ENCODE measurements around the gene GPR42.

GRCh38 chr19:35417713-35418534 lies 47.1 kb downstream of the GPR42 start:
- TF ChIP-seq, protein P1, sequence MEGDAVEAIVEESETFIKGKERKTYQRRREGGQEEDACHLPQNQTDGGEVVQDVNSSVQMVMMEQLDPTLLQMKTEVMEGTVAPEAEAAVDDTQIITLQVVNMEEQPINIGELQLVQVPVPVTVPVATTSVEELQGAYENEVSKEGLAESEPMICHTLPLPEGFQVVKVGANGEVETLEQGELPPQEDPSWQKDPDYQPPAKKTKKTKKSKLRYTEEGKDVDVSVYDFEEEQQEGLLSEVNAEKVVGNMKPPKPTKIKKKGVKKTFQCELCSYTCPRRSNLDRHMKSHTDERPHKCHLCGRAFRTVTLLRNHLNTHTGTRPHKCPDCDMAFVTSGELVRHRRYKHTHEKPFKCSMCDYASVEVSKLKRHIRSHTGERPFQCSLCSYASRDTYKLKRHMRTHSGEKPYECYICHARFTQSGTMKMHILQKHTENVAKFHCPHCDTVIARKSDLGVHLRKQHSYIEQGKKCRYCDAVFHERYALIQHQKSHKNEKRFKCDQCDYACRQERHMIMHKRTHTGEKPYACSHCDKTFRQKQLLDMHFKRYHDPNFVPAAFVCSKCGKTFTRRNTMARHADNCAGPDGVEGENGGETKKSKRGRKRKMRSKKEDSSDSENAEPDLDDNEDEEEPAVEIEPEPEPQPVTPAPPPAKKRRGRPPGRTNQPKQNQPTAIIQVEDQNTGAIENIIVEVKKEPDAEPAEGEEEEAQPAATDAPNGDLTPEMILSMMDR (IDR thresholded peaks at IDR 0.05), result no peak
- no peak for TF ChIP-seq POLR2A (IDR thresholded peaks at IDR 0.05)

Data from Peyer's patch (tissue), 4 donors.